Measurements from ENCODE around the gene XK. TPM values are rescaled to one million over a fixed set of nuclear protein-coding genes. Genes with fewer than 3 reads are reported as not detected.

The XK gene
- total and polyA plus RNA-seq, 7 donors = 8.1 to 27.0 (median 14.1) TPM

DNA sequence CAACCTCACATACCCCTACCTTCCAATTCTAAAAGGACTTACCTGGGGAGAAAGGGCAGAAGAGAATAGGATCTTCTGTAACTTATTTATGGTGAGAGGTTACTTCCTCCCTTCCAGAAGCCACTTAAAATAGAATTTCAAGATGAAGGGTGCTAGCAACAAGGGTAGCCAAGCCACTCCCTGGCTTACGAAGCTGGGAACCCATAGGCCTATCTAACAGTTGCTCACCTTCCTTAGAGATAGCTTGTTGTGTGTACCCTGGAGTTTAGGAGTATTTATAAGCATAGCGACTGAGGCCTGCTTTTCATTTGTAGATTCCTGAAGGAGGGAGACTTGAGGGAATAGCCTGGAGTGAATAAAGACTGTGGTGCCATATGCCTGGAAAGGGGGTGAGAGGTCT, 28.9 kb downstream of the XK start:
- H3K4me3 ChIP-seq = no peak overlapping the region
- no peaks in the 10 kb centered on the region for H3K27me3 ChIP-seq
- no peaks in the 10 kb centered on the region for H3K9me3 ChIP-seq
- WGBS, 2 donors = 88 to 97% methylated on average over 2 of the region's 2 CpGs
- no peaks in the 10 kb centered on the region for H3K4me1 ChIP-seq
- peak overlapping the region in 1 of 4 donors; percentile 23 for H3K27ac ChIP-seq
- TF ChIP-seq POLR2A (IDR thresholded peaks at IDR 0.05) = no peak
- TF ChIP-seq EP300 (IDR thresholded peaks at IDR 0.05) = no peak
- TF ChIP-seq, protein P1, sequence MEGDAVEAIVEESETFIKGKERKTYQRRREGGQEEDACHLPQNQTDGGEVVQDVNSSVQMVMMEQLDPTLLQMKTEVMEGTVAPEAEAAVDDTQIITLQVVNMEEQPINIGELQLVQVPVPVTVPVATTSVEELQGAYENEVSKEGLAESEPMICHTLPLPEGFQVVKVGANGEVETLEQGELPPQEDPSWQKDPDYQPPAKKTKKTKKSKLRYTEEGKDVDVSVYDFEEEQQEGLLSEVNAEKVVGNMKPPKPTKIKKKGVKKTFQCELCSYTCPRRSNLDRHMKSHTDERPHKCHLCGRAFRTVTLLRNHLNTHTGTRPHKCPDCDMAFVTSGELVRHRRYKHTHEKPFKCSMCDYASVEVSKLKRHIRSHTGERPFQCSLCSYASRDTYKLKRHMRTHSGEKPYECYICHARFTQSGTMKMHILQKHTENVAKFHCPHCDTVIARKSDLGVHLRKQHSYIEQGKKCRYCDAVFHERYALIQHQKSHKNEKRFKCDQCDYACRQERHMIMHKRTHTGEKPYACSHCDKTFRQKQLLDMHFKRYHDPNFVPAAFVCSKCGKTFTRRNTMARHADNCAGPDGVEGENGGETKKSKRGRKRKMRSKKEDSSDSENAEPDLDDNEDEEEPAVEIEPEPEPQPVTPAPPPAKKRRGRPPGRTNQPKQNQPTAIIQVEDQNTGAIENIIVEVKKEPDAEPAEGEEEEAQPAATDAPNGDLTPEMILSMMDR (IDR thresholded peaks at IDR 0.05) = no peak
- TF ChIP-seq POLR2AphosphoS5 (IDR thresholded peaks at IDR 0.05) = no peak
- intact Hi-C loops (cut with DNase I) = no loop called here
- H3K36me3 ChIP-seq = no peaks in the 10 kb centered on the region
- no peak for DNase-seq

DNA sequence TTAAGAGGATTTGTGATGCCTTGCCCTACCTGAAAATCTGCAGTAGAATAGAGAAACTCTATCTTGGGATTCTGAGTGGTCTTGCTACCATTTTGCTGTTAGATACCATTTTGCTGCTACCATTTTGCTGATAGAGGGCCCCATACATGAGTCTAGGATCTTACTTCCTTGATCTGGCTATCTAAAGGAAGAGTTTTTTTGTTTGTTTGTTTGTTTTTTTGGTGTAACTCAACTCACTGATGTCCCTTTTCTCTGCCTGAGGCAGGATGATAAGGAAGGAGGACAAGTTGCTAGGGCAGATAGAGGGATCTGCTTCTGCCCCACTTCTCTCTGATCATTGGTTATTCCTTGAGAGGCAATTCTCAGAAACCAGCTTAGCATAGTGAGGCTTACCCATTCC, 31.0 kb downstream of the XK start:
- TF ChIP-seq EP300 (IDR thresholded peaks at IDR 0.05) (no peak), POLR2AphosphoS5 (IDR thresholded peaks at IDR 0.05) (no peak), POLR2A (IDR thresholded peaks at IDR 0.05) (no peak)
- TF ChIP-seq, protein P1 (IDR thresholded peaks at IDR 0.05) = no peak
- no peak for DNase-seq
- Histone ChIP-seq H3K27me3 (no peaks in the 10 kb centered on the region), H3K4me1 (no peaks in the 10 kb centered on the region), H3K4me3 (no peak overlapping the region), H3K27ac (no peak overlapping the region), H3K36me3 (no peaks in the 10 kb centered on the region), H3K9me3 (no peaks in the 10 kb centered on the region)
- intact Hi-C loops (cut with DNase I) = no loop called here

DNA sequence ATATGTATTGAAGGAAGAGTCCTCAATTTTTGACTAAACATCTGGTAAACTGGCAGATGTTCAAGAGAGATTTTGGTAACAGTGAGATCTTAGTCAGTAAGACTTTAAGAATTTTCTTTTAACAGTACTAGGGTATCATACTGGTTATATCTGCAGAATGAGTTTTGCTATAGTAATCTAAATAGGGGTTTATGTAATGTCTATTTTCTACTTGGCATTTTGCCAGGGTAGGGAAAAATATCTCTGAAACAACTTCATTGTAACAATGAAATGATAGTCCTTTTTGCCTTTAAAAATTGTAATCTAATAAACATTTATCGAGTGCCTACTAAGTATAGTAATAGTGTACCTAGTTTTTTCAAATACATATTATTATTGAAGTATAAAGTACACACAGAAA, 32.1 kb downstream of the XK start:
- intact Hi-C loops (cut with DNase I) = no loop called here
- Histone ChIP-seq H3K4me3 (no peak overlapping the region), H3K36me3 (no peaks in the 10 kb centered on the region), H3K4me1 (peaks cover 0 to 6% (median 0%) of the 10 kb centered on the region in 4 donors), H3K9me3 (no peaks in the 10 kb centered on the region), H3K27me3 (no peaks in the 10 kb centered on the region), H3K27ac (peak overlapping the region in 2 of 4 donors; percentile 8 to 19)
- WGBS, 2 donors = 77 to 100% methylated on average over 1 of the region's 1 CpG
- TF ChIP-seq, protein P1 (IDR thresholded peaks at IDR 0.05) = no peak
- no peak for TF ChIP-seq POLR2AphosphoS5 (IDR thresholded peaks at IDR 0.05)
- no peak for DNase-seq

DNA sequence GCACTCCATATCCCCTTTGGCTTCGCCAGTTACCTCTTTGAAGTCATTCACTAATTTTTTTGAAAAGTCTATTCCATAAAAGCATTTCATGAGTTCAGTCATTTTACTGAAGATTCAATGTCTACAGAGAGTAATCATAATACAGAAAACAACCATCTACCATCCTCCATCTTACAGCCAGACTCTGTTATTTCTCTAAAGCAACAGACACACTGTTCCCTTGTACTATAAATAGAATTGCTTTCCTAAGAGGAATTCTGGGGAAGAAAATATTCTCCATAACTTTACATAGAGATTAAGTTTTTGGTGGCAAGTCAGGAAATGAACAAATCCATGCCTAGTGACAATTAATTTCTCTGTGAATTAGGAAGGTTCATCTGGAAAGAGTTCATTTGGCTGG, 37.0 kb downstream of the XK start:
- peak overlapping the region; percentile 61 to 79 (median 68) for H3K27ac ChIP-seq
- 91 to 93% methylated on average over 1 of the region's 1 CpG for WGBS, 2 donors

DNA sequence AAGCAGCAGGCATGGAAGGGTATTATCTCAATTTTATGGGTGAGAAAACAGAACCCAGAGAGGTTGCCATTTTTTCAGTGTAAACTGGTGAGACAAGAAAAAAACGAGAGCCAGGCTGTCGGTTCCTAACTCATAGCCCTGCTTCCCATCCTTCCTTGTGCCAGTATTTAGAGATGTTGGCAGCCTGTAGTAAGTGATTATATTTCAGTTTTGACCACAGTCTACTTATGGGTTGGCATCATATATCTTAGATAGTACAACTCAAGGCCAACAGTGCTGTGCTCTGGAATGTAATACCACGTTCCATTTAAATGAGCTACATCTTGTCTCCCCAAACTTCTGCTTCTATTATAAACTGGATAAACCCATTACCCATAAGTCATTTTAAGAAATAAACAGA, 40.8 kb downstream of the XK start:
- Histone ChIP-seq H3K27me3 (no peaks in the 10 kb centered on the region), H3K27ac (peak overlapping the region in 2 of 4 donors; percentile 50), H3K4me3 (no peak overlapping the region), H3K4me1 (peaks cover 0 to 11% (median 3%) of the 10 kb centered on the region in 4 donors), H3K36me3 (no peaks in the 10 kb centered on the region), H3K9me3 (no peaks in the 10 kb centered on the region)
- WGBS, 2 donors = 87 to 96% methylated on average over 3 of the region's 3 CpGs
- no peak for DNase-seq
- intact Hi-C loops (cut with DNase I) = loop anchor here (10.0 kb wide), 1 partner anchor 152 kb away; the partner anchor contains the start of gene LANCL3
- TF ChIP-seq POLR2A (IDR thresholded peaks at IDR 0.05) (no peak), POLR2AphosphoS5 (IDR thresholded peaks at IDR 0.05) (no peak), EP300 (IDR thresholded peaks at IDR 0.05) (no peak)
- TF ChIP-seq, protein P1 (IDR thresholded peaks at IDR 0.05) = no peak

More for the DNA sequence above, 37.0 kb downstream of the XK start:
- TF ChIP-seq POLR2A (IDR thresholded peaks at IDR 0.05) = no peak
- peak in 1 of 4 donors; percentile 34 for TF ChIP-seq POLR2AphosphoS5 (IDR thresholded peaks at IDR 0.05)
- Histone ChIP-seq H3K36me3 (no peaks in the 10 kb centered on the region), H3K4me3 (no peak overlapping the region), H3K4me1 (peaks cover 0 to 11% (median 3%) of the 10 kb centered on the region in 4 donors), H3K27me3 (no peaks in the 10 kb centered on the region), H3K9me3 (no peaks in the 10 kb centered on the region)
- no peak for DNase-seq
- intact Hi-C loops (cut with DNase I) = loop anchor here (5.0 to 10.0 kb wide), 2 partner anchors 35 to 148 kb away; partner anchors contain the start of genes LANCL3 and XK
